Stimulated activated CD4-positive, alpha-beta T cell treated with anti-CD3 and anti-CD28 coated beads, Interleukin-12 subunit alpha, Interleukin-12 subunit beta, amount 100 ng/mL, for 24 hours (primary cell): Measurements from ENCODE around the gene SLC2A2.

Source experiments
- DNase-seq, 2 experiments: peaks; one replicate each; pipeline ENCODE4 v3.0.0-alpha.2; 2020; ENCODE audit warnings: low read depth in 2 of 2

SLC2A2 gene

DNA sequence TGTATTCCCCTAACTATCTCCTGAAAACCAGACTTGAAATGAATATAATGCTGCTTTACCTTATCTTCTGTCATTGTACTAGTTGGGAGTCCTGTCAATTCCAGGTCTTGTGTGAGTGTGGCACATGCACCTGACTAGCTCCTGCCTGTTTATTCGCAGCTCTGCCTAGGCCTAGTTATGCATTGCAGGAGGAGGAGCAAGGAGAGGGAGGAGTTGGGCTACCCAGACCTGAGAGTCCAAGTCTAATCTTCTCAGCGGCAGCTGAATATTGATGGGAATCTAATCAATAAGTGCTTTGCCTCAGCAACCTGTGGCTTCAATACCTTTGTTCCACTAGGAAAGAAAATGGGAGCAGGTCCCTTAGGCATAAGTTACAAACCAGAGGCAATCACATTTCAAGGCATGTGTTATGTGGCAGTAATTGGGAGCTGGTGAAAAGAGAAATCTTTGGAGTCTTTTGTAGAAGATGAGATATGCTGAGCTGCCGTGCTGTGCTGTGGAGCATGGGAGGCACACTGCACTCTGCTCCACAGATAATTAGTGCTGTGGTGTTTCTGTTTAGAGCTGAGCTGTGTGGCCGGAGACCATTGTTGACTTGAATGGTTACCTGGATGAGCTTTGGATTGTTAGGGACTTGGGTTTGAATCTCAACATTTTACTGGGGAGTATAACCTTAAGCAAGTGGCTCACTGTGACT is at the start of gene SLC2A2:
Gene SLC2A2, minus strand, starts transcription at position 124 of the 697 bp plus-strand sequence. Its CDS starts 50 bp downstream, at position 74.
- DNase-seq, result no peak

DNA sequence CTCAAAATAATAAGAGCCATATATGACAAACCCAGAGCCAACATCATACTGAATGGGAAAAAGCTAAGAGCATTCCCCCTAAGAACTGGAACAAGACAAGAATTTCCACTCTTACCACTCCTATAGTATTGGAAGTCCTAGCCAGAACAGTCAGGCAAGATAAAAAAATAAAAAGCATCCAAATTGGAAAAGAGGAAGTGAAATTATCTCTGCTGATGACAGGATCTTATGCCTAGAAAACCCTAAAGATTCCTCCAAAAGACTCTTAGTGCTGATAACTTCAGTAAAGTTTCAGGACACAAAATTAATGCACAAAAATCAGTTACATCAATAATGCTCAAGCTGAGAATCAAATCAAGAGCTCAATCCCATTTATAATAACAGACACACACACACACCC is 45.9 kb upstream of the SLC2A2 start:
- no peak for DNase-seq

DNA sequence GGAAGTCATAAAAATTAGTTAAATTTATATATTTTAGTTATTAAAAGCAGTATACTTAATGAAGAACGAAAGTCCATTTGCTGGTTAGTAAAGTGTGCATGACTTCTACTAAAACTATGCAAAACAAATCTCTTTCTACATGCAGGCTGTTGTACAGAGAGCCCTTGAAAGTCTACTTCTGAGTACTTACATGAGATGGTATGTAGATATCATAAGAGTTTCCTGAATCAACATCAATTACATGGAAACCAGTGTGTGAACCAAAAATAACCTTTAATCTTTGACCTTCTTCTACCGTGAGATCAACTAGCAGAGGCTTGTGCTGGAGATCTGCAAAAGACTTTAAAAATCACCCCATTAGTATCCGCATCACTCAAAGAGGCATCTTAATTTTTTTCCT is 42.1 kb upstream of the SLC2A2 start:
- DNase-seq, result no peak

DNA sequence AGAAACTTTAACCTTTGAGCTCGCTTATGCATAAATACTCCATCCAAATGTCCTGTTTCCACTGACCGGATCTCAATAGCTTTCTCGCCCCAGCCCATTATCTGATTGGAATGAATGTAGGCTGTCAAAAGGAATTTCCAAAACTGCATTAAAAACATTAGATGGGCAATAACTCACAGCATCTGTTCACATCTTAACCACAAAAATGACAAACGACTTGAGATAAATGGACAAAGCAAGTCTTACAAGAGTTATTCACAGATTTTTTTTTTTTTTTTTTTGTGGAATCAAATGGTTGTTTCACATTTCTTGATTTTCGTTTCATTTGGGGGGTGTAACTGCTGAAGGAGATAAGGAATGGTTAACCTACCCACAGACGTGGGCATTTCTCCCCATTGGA is 39.7 kb upstream of the SLC2A2 start:
- DNase-seq, result no peak

DNA sequence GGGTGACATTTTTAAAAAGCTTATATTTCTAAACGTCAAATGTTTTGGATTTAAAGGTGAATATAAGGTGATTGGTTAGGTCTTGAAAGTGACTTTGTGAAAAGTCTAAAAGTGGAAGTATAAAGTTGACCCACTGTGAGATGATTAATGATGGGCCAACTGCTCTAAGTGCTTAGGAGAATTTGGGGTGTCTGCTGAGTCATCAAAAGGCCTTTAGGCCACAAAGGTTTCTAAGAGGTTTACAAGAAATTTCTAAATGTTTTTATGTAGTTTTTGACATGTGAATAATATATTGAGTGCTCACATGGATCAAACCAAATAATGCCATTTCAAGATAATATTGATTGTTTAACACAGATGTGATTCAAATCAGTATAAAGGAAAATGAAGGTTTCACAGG is 39.2 kb upstream of the SLC2A2 start:
- no peak for DNase-seq

DNA sequence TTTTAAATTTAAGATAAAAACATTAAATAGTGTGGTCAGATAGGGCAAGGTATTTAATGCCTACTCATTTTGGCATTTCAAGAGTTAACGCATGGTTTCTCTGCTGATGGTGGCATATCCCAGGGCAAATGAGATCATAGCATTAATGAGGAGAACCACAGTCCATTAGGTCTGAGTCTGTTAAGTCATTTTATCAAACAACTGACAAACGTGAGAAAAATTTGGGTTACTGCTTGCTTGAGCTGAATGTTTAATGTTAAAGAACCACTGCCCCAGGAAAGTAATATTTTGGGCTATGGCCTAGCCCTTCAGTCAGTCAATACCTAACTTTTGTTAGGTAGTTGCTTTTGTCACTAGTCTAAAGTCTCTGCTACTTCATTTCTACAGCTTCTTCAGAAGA is 37.9 kb upstream of the SLC2A2 start:
- DNase-seq, result no peak

DNA sequence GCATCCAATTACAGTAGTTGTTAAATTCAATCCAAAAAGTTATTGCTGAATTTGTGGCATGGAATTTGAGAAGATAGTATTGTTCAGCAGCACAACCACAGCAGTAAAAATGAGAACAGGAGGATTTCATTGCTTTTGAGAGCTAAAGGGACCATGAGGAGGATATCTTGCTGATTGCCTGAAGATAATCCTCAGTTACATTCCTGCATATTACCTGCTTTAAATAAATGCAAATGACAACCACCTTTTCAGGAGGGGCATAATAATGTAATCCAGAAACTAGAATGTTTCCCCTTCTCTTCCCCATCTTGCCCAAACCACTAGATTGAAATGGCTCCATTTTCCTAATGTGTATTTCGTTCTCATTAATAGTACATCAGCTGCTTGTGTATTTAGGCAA is 35.2 kb upstream of the SLC2A2 start:
- no peak for DNase-seq

DNA sequence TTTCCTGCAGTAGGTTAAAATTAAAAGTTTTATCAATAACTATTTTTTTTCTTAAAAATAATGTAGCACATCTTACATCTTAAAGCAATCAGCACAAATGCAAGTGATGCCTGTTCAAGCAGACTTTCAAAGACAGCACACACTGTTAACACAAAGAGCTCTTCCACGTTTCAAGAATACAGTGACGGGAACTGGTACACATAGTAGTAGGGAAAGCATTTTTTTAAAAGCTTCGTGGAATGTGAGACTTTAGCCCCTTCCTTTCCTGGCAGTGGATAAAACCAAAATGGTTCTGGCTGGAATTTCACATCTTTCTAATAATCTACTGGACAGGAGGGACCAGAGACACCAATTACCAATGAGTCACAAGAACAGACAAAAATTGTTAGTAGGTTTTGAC is 33.5 kb upstream of the SLC2A2 start:
- DNase-seq, result no peak

DNA sequence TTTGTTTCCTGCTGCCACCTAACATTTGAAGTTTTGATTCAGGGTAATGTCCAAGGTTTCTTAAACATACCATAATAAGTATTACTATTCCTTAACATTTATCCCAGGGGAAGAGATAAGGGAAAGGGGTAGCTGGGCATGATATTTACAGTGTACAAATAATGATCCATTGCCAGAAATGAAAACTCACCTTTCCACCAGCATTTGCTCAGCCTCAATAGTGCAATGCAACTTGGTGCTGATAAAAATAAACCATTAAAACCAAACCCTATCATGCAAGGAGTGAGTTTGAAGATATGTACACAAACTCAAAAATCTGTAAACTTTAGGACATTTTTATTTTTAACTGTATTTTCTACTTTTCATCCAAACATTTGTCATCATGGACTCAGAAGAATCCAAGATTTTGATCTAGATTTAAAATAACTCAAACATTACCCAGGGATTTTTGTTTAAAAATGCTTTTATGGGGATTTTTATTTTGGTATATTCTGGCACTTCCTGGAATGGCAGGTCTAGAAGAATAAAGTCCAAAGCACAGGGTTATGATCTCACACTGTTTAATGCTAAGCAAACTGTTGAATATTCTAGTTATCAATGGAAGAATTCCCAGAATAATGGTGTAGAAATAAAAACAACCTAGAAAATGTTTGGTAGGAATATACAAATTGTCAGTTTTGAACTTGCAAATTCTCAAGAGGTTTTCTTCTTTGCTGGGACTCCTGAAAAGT is 32.5 kb upstream of the SLC2A2 start:
- DNase-seq, result no peak

DNA sequence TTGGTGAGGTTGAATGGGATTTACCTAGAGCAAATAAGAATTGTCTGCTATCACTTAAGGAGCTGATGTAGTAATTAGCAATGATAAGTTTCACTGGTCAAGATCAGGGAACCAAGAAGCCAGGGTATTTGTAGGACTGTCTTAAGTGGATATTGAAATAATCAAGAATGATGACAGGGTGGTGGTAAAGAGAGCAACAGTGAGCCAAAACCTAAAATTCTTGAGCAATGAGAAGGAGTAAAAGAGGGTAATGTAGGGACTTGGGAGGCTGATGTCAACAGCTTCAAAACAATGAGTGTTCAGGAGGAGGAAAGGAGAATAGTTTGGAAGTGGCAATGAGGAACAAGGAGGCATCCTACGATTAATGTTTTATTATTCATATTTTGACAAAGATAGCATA is 31.5 kb upstream of the SLC2A2 start:
- DNase-seq, result no peak

DNA sequence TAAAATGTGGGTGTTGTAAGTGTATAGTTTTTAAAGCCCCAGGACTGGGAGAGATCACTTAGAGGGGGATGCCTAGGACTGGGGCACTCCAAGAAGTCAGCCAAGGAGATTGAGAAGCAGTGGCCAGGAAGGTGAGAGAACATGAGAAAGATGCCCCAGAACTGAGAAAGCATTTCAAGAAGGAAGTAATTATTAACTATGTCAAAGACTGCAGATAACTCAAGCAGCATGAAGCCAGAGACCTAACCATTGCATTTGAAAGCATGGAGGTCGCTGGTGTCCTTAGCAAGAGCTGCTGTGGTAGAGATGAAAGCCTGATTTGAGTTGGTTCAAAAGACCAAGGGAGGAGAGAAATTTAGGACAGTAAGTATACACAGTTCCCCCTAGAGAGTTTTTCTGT is 30.6 kb upstream of the SLC2A2 start:
- DNase-seq, result no peak

DNA sequence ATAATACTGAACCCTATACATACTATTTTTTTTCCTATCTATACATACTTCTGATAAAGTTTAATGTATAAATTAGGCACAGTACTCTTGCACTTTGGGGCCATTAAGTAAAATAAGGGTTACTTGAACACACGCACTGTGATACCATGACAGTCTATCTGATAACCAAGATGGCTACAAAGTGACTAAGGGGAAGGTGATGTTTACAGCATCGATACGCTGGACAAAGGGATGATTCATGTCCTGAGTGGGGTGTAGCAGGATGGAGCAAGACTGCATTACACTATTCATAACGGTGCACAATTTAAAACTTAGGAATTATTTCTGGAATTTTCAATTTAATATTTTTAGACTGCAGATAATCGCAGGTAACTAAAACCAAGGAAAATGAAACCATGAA is 30.0 kb upstream of the SLC2A2 start:
- no peak for DNase-seq

DNA sequence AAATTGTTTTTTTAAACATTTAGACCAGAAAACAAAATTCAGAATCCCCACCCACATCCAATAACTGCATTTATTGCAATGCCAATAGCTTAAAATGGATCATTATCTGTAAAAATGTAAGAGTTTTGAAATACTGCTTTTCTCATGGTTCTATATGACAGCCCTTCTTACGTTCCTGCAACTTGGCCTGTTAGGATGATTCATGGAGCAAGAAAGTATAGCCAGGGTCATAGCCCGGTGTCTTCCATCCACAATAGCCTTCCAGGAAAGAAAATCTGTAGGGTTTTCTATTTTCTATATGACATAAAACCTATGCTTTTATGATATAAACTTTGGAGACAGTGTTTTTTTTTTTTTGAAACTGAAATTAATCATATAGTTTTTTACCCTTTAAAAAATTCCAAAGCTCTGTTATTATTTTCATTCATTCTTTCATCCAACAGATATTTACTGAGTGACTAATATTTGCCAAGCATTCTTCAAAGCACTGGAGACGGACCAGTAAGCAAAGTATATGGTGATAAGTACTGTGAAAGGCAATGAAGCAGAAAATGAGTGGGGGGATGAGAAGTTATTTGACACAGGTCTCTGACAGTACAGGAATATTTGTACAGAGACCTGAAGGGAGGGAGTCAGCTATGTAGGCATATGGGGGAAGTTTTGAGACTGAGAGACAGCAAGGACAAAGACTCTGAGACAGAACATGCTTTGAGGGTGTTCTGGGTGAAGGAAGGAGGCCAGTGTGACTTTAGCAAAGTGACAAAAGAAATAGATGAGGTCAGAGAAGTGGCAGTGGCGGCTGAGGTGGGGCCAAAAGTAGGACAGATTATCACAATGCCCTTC is 29.0 kb upstream of the SLC2A2 start:
- no peak for DNase-seq

DNA sequence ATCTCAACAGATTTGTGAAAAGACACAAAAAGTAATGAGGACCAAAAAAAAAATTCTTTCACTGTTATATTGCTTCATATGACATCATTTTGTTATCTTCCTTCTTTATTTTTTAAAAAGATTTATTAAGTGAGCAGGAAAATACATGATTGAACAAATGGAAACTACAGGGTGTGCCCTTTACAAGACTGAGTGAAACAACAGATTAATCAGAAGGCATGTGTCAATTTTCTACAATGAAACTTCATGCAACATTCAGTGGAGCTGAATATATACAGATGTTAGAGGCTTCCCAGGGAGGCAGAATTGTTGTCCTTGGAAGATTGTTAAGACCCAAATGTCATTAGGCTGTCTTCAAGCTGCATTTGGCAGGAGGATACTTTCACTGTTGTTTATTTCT is 28.4 kb upstream of the SLC2A2 start:
- DNase-seq, result no peak

DNA sequence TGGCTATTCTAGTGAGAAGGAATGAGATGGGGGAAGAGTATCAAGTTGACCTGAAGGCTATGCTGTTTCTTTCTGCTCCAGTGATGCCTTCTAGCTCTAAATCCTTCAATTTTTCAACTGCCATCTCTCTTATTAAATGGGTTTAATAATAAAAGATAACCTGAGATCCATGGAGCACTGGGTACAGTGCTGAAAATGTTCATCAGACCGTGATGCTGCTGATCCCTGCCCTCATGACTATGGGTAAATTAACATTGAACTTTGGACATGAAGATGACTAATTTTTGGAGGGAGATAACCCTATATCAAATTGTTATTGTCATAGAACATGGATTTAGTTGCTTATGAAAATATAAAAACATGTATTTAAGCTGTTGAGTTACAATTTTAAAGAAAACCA is 27.7 kb upstream of the SLC2A2 start:
- DNase-seq, result no peak

DNA sequence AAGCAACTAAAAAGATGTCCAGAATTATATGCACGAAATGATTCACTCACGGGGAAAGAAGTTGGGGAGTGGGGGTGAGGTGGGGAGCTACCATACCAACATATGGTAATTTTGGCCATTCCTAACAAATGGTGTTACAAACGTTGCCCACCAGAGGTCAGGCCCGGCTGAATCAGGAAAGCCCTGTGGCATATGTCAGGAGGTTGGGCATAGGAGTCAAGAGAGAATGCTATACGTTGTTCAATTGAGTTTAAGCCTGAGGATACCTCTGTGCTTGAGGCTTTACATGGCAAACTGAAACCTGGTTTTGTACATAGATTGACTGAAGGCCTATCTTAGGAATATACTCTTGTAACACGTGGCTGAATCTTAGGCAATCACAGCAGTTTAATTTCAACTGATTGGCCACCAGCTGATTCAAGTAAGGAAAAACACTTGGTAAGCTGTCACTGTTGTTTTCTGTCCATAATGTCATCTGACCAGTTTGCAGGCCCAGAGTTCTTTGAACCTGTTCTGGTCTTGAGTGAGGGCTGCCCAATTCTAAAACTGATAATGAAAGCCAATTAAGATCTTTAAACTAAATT is 23.4 kb upstream of the SLC2A2 start:
- DNase-seq, result peak in 1 of 2 experiments; percentile 10

DNA sequence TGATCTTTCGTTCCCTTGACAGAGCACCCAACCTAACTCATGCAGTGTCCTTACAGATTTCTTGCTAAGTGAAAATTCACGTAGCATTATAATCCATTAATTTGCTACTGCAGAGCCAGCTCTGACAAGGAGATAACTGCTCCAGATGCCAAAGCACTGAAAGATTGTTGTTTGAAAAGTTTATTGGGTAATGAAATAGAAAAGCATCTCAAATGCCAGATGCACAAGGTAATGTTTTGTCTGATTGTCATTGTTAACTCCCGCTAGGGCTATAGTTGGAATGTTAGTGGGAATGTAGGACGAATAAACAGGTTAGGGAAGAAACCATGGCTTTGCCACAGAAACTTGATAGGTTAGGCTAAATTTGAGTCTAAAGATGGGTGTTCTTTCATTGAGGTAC is 20.2 kb upstream of the SLC2A2 start:
- no peak for DNase-seq

DNA sequence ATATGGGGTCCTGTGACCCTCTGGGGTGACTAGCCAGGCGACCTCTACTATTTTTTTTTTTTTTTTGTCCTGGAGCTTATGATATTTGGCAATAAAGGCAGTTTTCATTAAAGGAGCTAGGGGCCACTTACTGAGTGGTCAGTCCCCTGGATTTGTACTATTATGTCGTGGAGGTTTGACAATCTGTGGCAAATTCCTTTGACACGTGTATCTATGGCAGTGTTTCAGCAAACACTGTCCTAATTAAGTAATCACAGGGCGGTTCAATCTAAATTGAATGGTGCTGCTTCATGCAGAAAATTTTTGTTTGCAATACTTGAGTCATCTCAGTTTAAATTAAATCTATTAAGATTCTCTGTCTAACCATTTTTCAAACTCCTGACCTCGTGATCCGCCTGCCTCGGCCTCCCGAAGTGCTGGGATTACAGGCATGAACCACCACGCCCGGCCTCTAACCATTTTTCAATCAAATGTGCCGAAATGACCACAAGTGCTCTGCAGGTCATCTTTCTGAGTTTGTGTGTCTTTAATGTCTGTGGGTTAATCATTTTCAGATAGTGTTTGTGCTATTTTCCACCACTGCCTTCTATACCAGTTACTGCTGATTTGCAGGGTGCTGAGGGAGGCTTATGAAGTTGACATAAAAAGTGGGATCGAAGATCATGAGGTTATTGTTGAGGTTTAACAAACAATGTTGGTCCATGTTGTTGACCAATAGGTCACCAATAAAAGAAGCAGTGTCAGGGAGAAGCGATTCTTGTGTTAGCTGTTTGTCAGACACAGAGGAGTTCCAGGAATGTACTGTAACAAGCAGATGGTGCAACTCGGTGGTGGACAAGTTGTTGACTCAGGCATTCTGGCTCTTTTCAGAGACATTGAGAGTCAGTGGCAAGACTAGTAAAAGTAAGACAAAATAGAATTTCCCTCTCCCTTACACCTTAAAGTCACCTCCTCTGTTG is 18.6 kb upstream of the SLC2A2 start:
- DNase-seq, result no peak

DNA sequence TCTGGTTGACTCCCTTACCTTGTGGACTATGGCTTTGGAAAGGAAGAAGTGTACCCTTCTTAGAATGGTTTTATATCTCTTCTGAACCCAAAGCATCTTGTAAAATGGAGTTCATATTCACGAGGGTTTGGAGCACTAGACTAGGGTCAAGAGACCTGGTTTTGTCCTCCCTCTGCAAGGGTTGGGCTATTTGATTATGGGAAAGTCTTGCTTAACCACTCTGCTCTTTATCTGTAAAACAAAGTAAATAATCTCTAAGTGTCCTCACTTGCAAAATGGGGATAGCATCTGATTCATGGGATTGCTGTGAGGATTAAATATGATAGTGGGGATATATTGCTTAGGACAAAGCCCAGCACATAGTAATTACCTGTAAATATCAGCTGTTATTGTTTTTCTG is 17.9 kb upstream of the SLC2A2 start:
- DNase-seq, result no peak

DNA sequence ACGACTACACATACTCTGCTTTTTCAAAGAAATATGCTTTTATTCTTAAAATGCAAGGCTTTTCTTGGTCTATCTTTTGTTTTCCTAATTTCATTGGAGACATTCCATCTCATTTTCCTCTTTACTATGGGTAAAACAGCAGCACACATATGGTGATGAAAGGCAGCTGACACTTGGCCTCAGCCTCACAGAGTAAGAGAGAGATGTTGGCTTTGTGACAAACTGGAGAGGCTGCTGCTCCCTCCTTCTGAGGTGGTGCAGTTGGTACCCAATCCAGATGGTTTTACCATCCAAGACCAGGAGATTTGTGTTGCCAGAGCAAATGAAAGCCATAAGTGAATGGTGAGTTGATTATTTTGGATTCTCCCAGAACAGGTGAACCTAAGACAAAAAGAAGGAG is 13.2 kb upstream of the SLC2A2 start:
- DNase-seq, result no peak

DNA sequence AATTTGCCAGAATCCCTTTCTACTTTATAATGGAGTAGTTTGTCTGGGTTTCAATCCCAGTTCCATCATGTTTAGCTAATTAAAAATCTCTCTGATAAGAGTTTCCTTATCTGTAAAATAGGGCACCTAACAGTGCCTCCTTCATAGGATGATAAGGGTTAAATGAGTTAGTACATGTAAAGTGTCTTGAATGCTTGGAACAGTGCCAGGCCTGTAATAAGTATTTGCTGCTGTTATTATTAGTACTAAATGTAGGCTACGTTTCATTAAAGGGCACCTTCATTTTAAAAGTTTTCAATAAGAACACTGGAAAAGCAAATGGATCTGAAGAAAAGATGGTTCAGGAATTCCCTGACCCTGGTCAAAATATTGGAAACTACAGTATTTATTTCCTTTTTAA is 11.8 kb upstream of the SLC2A2 start:
- no peak for DNase-seq
